Endothelial cell of umbilical vein (primary cell): ENCODE data around the gene UBTD2. TPM values are rescaled to one million over a fixed set of nuclear protein-coding genes. Genes with fewer than 3 reads are reported as not detected.

Experiments
- BruUV-seq: library from RNA; stranded (reverse); fragments of 400-500 nt; replicated peaks from 2 replicates; lab custom pipeline; 2021; lab: Mats Ljungman, UMichigan
- CTCF ChIA-PET: fragments of 300-600, 350-600 bp; sonication (Branson Sonifier 250); formaldehyde crosslinking; loops from one replicate; lab custom pipeline; 2021; ENCODE audit warnings: antibody characterized with exemption, inconsistent platforms; lab: Charles Lee
- POLR2A ChIA-PET: fragments of 300-600, 350-600 bp; sonication (Branson Sonifier 250); formaldehyde crosslinking; loops from one replicate; lab custom pipeline; 2021; ENCODE audit warnings: antibody characterized with exemption, inconsistent platforms; lab: Charles Lee
- DNase-seq: peaks from one replicate; pipeline ENCODE4 v3.0.0-alpha.2; 2011; ENCODE audit warnings: low read depth, low spot score
- FAIRE-seq: peaks from 2 replicates; lab custom pipeline; 2011; peaks lifted over from hg19 to GRCh38; lab: Jason Lieb, UNC
- H2AFZ ChIP-seq: 2 replicates; pipeline ENCODE4 v1.6.0; 2012; ENCODE audit warnings: low read depth, low read length, control low read depth, inconsistent platforms
- H3K27ac ChIP-seq: 2 replicates; pipeline ENCODE4 v1.5.1; 2011; ENCODE audit warnings: low read depth, mild to moderate bottlenecking, control low read depth, low read length, moderate library complexity; ENCODE audit not compliant: insufficient read depth
- H3K27me3 ChIP-seq, 2 experiments: 2 replicates each; pipeline versions ENCODE4 v1.6.0 to v1.6.1; 2011; ENCODE audit warnings: low read length in 2 of 2, mixed read lengths in 1 of 2; ENCODE audit not compliant: control insufficient read depth in 2 of 2, insufficient read depth in 2 of 2
- H3K36me3 ChIP-seq, 2 experiments: 2 replicates in 1 of 2; 3 replicates in 1 of 2; pipeline ENCODE4 v1.5.1; 2011; ENCODE audit warnings: low read length in 2 of 2, mild to moderate bottlenecking in 1 of 2, moderate library complexity in 1 of 2; ENCODE audit not compliant: control insufficient read depth in 2 of 2, insufficient read depth in 2 of 2; ENCODE audit errors: extremely low read depth in 1 of 2
- H3K4me1 ChIP-seq: 3 replicates; pipeline ENCODE4 v1.5.1; 2011; ENCODE audit warnings: mild to moderate bottlenecking, low read length; ENCODE audit not compliant: control insufficient read depth, insufficient read depth; ENCODE audit errors: extremely low read depth
- H3K4me2 ChIP-seq: 2 replicates; pipeline ENCODE4 v1.6.1; 2011; ENCODE audit warnings: low read length, control low read depth, mixed read lengths; ENCODE audit not compliant: insufficient read depth
- H3K4me3 ChIP-seq, 3 experiments: fragments of 200-600 bp in 1 of 3; sonication (generic), shearing (Covaris generic) in 1 of 3; replicated peaks in 1 of 3; 2 replicates each; pipeline ENCODE4 v1.5.1; 2011 to 2016; ENCODE audit warnings: control low read depth in 3 of 3, low read length in 3 of 3, mild to moderate bottlenecking in 2 of 3, inconsistent platforms in 1 of 3, low read depth in 1 of 3, moderate library complexity in 1 of 3; ENCODE audit not compliant: insufficient read depth in 1 of 3
- H3K79me2 ChIP-seq: 2 replicates; pipeline ENCODE4 v1.6.0; 2012; ENCODE audit warnings: low read length, inconsistent platforms; ENCODE audit not compliant: control insufficient read depth, insufficient read depth
- H3K9ac ChIP-seq: replicated peaks from 2 replicates; pipeline ENCODE3; 2011; ENCODE audit warnings: low read length, control low read depth; ENCODE audit not compliant: insufficient read depth; ENCODE audit errors: extremely low read depth
- H3K9me1 ChIP-seq: replicated peaks from 3 replicates; pipeline ENCODE4 v1.6.0; 2011; ENCODE audit warnings: mild to moderate bottlenecking, low read length; ENCODE audit not compliant: control insufficient read depth, insufficient read depth; ENCODE audit errors: extremely low read depth
- H3K9me3 ChIP-seq: replicated peaks from 2 replicates; pipeline ENCODE4 v1.5.1; 2012; ENCODE audit warnings: low read length, inconsistent platforms; ENCODE audit not compliant: control insufficient read depth, insufficient read depth
- H4K20me1 ChIP-seq: replicated peaks from 2 replicates; pipeline ENCODE3; 2011; ENCODE audit warnings: mild to moderate bottlenecking, low read length; ENCODE audit not compliant: control insufficient read depth, insufficient read depth; ENCODE audit errors: extremely low read depth
- JUN ChIP-seq: IDR thresholded peaks from 2 replicates; pipeline ENCODE4 v1.6.1; 2011; ENCODE audit warnings: borderline replicate concordance, low read depth; ENCODE audit not compliant: insufficient read length, insufficient read depth
- dilution Hi-C: fragments of 300-500 bp; cut with MboI; formaldehyde crosslinking; loops from one replicate; pipeline ENCODE4 v1.15.0; 2019; ENCODE audit warnings: low sequenced_read_pairs; ENCODE audit not compliant: extremely low pct_ligation_motif_present
- intact Hi-C: fragments of 100-400 bp; cut with micrococcal nuclease; formaldehyde crosslinking; loops from one replicate; pipeline ENCODE4 v1.10.0; 2022
- polyA plus RNA-seq, 4 experiments: library from polyadenylated mRNA; depleted of rRNA in 3 of 4; stranded (reverse) in 3 of 4; unstranded in 1 of 4; fragments of >200 nt; gene quantifications; 2 replicates each; pipeline versions ENCODE4 v1.2.1 to v1.2.3, GENCODE V29; 2011 to 2012; ENCODE audit warnings: missing spikeins in 1 of 4
- total RNA-seq: library from RNA; stranded (reverse); gene quantifications from 2 replicates; pipeline ENCODE4 v1.2.3, GENCODE V29; 2021
- TF ChIP-seq, protein P1 (sequence below), 2 donors: IDR thresholded peaks; 1 replicate in 1 of 2; 2 replicates in 1 of 2; pipeline ENCODE4 v1.5.1; 2011; ENCODE audit warnings: low read length in 2 of 2, mild to moderate bottlenecking in 2 of 2, moderate library complexity in 2 of 2, control low read depth in 1 of 2, inconsistent platforms in 1 of 2, low read depth in 1 of 2; ENCODE audit not compliant: insufficient read depth in 1 of 2; ENCODE audit errors: extremely low read depth in 1 of 2

UBTD2 gene
- total and polyA plus RNA-seq, 2 donors (not counting 3 experiments of a cell fraction or from before 2014, with no cell fraction given) = 10.1 to 22.6 TPM

DNA sequence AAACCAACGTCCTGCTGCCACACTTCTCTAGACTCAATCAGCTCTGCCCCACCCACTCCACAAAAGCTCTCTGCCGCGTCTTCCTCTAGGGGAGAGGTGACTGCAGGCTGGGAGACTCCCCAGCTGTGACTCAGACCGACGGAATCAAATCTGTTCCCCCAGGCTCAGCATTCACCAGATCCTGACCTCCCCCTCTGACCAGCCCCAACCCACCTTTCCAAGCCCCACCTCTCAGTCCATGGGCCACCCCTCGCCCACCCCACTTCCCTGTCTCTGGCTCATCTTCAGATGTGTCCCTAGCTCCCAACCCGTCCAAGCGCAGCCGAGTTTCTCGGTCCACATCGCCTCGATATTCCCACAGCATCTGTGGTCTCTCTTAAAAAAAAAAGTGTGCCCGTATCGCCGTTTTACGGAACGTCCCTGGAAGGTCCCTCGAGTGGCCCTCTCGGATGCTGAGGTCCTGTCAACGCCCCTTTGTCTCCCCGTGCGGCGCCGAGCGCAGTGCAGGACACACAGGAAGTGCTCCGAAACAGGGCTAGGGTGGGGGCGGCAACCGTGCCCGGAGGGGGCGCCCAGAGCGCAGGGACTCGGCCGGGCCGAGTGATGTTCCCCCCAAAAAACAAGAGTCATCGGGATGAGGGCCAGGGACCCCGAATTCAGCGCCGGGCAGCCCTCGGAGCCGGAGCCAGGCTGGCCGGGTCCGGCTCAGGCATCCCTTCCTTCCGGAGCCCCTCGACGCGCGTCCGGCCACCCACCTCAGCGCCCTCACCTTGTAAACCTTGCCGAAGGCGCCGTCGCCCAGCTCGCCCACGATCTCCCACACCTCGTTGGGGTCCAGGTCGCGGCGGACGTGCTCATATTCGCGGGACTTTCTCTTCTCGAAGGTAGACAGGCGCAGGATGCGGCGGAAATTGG lies 96.2 kb downstream of the UBTD2 start:
- peaks cover 16% of the 10 kb centered on the region for H3K4me1 ChIP-seq
- H3K9ac ChIP-seq = peak overlapping the region; percentile 67
- H4K20me1 ChIP-seq = no peaks in the 10 kb centered on the region
- ChIA-PET POLR2A (interaction anchor here (1.4 to 1.9 kb wide), 2 partner anchors 31 to 80 kb away, joined by 4 to 7 read pairs; no protein-coding TSS in a partner anchor), CTCF (interaction anchor here (0.6 to 5.0 kb wide), 22 partner anchors 7 to 769 kb away, joined by 3 to 142 read pairs (median 8); partner anchors contain the start of genes FBXW11, FGF18 and UBTD2)
- peak; percentile 86 for FAIRE-seq
- H2AFZ ChIP-seq = peak overlapping the region; percentile 83
- peak overlapping the region; percentile 69 to 89 (median 74) for H3K4me3 ChIP-seq
- H3K27ac ChIP-seq = peak overlapping the region; percentile 74
- no peaks in the 10 kb centered on the region for H3K36me3 ChIP-seq
- intact Hi-C loops = loop anchor here (1.0 to 5.0 kb wide), 12 partner anchors 25 to 510 kb away; partner anchors contain the start of genes FBXW11 and SH3PXD2B
- H3K9me1 ChIP-seq = no peaks in the 10 kb centered on the region
- dilution Hi-C loops = no loop called here
- H3K4me2 ChIP-seq = peak overlapping the region; percentile 82
- H3K27me3 ChIP-seq = peaks cover 0 to 2% of the 10 kb centered on the region in 2 experiments
- TF ChIP-seq JUN = no peak
- TF ChIP-seq, protein P1, sequence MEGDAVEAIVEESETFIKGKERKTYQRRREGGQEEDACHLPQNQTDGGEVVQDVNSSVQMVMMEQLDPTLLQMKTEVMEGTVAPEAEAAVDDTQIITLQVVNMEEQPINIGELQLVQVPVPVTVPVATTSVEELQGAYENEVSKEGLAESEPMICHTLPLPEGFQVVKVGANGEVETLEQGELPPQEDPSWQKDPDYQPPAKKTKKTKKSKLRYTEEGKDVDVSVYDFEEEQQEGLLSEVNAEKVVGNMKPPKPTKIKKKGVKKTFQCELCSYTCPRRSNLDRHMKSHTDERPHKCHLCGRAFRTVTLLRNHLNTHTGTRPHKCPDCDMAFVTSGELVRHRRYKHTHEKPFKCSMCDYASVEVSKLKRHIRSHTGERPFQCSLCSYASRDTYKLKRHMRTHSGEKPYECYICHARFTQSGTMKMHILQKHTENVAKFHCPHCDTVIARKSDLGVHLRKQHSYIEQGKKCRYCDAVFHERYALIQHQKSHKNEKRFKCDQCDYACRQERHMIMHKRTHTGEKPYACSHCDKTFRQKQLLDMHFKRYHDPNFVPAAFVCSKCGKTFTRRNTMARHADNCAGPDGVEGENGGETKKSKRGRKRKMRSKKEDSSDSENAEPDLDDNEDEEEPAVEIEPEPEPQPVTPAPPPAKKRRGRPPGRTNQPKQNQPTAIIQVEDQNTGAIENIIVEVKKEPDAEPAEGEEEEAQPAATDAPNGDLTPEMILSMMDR (IDR thresholded peaks at IDR 0.05; ENCODE audit: extremely low read depth in 1 of 2, insufficient read depth in 1 of 2, low read depth in 1 of 2, low read length in 2 of 2) = peak in 1 of 2 donors; percentile 3
- BruUV-seq = TSS peak; percentile 12
- H3K9me3 ChIP-seq = no peaks in the 10 kb centered on the region
- H3K79me2 ChIP-seq = peaks cover 15% of the 10 kb centered on the region
- DNase-seq = peak; percentile 49
